ENCODE data around the gene OR2C3.

The OR2C3 gene

DNA sequence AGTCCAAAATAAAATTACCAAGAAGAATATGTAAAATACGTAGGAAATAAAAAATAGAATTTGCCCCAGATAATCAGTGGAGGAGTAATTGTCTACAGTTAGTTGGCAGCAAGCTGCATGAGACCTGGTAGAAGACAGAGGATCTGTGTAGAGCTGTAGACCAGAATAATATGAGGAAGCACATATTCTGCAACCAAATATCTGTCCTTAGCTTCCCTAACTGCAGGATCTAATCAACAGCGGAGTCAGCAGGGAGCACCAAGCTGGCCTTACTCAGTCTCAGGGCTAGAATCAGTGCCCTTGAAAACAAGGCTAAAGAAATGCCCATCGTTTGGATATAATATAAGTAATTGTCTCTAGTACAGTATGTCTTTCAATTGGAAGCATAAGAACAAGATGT, 6.6 kb upstream of the OR2C3 start:
- Mint-ChIP-seq H3K9me3 (no peaks in the 10 kb centered on the region), H3K4me1 (no peaks in the 10 kb centered on the region), H3K27ac (no peak overlapping the region), H3K27me3 (ENCODE audit: low read depth) (no peaks in the 10 kb centered on the region), H3K36me3 (ENCODE audit: low read depth) (no peaks in the 10 kb centered on the region), H3K4me3 (no peak overlapping the region)
- TF ChIP-seq, protein P1, sequence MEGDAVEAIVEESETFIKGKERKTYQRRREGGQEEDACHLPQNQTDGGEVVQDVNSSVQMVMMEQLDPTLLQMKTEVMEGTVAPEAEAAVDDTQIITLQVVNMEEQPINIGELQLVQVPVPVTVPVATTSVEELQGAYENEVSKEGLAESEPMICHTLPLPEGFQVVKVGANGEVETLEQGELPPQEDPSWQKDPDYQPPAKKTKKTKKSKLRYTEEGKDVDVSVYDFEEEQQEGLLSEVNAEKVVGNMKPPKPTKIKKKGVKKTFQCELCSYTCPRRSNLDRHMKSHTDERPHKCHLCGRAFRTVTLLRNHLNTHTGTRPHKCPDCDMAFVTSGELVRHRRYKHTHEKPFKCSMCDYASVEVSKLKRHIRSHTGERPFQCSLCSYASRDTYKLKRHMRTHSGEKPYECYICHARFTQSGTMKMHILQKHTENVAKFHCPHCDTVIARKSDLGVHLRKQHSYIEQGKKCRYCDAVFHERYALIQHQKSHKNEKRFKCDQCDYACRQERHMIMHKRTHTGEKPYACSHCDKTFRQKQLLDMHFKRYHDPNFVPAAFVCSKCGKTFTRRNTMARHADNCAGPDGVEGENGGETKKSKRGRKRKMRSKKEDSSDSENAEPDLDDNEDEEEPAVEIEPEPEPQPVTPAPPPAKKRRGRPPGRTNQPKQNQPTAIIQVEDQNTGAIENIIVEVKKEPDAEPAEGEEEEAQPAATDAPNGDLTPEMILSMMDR (IDR thresholded peaks at IDR 0.05; ENCODE audit: unreplicated experiment in 3 of 3) = no peak

DNA sequence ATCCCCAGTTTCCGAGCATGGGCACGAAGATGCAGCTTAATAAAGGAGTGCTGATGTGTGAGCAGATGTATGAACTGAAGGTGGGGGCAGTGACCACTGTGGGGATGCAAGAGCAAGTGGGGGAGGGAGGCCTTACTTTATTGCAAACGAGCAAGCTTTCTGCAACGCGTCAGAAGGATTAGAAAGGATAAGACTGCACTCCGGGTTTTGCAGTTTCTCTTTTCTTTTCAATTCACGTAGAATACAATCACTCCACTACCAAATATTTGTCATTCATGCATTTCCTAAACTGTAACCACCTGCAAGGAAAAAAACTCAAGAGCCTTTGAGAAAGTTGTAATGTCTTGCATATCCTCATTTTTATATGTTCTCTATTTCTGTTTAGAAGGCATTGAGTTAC, 4.3 kb upstream of the OR2C3 start:
- Mint-ChIP-seq H3K36me3 (ENCODE audit: low read depth) (no peaks in the 10 kb centered on the region), H3K4me3 (no peak overlapping the region), H3K4me1 (no peaks in the 10 kb centered on the region), H3K27ac (peak overlapping the region in 1 of 3 experiments; percentile 51), H3K9me3 (no peaks in the 10 kb centered on the region), H3K27me3 (ENCODE audit: low read depth) (no peaks in the 10 kb centered on the region)
- TF ChIP-seq, protein P1 (IDR thresholded peaks at IDR 0.05; ENCODE audit: unreplicated experiment in 3 of 3) = no peak

DNA sequence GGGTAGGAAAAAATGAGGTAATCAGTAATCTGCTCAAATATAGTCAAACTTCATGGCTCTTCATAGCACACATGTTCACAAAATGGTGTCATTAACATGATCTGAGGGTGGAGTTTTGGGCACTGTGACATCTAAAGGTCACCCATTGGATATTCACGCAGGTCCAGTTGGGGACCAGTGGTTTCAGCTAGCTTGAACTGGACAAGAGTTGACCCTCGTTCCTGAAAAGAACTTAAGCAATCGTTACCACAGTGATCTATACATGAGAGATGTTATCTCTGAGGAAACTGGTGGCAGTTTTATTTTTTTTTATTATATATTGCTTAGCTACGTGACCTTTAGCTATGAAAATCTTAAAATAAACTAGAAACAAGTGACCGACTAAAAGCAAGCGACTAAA, 3.0 kb upstream of the OR2C3 start:
- Mint-ChIP-seq H3K9me3 (no peaks in the 10 kb centered on the region), H3K27me3 (ENCODE audit: low read depth) (no peaks in the 10 kb centered on the region), H3K36me3 (ENCODE audit: low read depth) (no peaks in the 10 kb centered on the region), H3K27ac (no peak overlapping the region), H3K4me3 (no peak overlapping the region), H3K4me1 (no peaks in the 10 kb centered on the region)
- TF ChIP-seq, protein P1 (IDR thresholded peaks at IDR 0.05; ENCODE audit: unreplicated experiment in 3 of 3) = no peak

DNA sequence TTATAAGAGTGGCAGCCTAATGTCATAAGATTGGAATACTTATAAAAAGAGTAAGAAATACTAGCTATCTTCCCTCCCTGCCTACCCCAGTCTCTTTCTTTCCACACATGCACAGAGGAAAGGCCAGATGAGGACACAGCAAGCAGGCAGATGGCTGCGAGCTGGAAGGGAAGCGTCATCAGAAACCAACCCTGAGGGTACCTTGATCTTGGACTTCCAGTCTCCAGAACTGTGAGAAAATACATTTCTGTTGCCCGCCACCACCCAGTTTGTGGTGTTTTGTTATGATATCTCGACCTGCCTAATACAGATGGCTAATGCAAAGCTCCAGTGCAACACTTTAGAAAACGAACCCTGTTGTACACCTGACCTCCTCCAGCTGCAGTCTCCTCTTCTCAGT, 2.3 kb upstream of the OR2C3 start:
- H3K4me1 Mint-ChIP-seq = no peaks in the 10 kb centered on the region
- no peaks in the 10 kb centered on the region for H3K27me3 Mint-ChIP-seq (ENCODE audit: low read depth)
- no peaks in the 10 kb centered on the region for H3K9me3 Mint-ChIP-seq
- no peaks in the 10 kb centered on the region for H3K36me3 Mint-ChIP-seq (ENCODE audit: low read depth)
- no peak overlapping the region for H3K4me3 Mint-ChIP-seq
- TF ChIP-seq, protein P1 (IDR thresholded peaks at IDR 0.05; ENCODE audit: unreplicated experiment in 3 of 3) = no peak
- H3K27ac Mint-ChIP-seq = no peak overlapping the region

DNA sequence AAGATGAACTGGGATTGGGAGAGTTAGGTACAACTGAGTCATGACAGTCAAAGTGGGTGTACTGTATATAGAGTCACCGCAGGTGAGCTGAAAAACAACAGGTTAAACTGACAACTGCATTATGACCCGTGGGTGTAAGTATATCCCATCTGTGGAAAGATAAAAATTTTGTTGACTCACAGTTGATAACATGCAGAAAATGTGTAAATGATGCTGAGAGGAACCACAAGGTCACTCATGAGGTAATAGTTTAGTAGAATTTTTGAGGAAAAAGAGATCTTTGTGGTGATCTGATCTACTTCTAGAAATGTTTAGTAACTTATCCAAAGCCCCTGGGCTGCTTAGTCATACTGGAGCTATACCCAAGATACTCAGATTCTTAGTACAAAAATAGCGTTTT, 838 bp downstream of the OR2C3 start:
- H3K4me1 Mint-ChIP-seq = no peaks in the 10 kb centered on the region
- H3K27ac Mint-ChIP-seq = no peak overlapping the region
- no peaks in the 10 kb centered on the region for H3K36me3 Mint-ChIP-seq (ENCODE audit: low read depth)
- H3K4me3 Mint-ChIP-seq = no peak overlapping the region
- TF ChIP-seq, protein P1 (IDR thresholded peaks at IDR 0.05; ENCODE audit: unreplicated experiment in 3 of 3) = no peak
- no peaks in the 10 kb centered on the region for H3K9me3 Mint-ChIP-seq
- no peaks in the 10 kb centered on the region for H3K27me3 Mint-ChIP-seq (ENCODE audit: low read depth)

GRCh38 chr1:247531937-247532336, 4.3 kb downstream of the OR2C3 start:
- H3K4me1 Mint-ChIP-seq = no peaks in the 10 kb centered on the region
- H3K4me3 Mint-ChIP-seq = no peak overlapping the region
- peaks cover 2% of the 10 kb centered on the region for H3K27me3 Mint-ChIP-seq (ENCODE audit: low read depth)
- H3K27ac Mint-ChIP-seq = no peak overlapping the region
- no peaks in the 10 kb centered on the region for H3K36me3 Mint-ChIP-seq (ENCODE audit: low read depth)
- TF ChIP-seq, protein P1 (IDR thresholded peaks at IDR 0.05; ENCODE audit: unreplicated experiment in 3 of 3) = no peak
- H3K9me3 Mint-ChIP-seq = no peaks in the 10 kb centered on the region
